ENCODE data around the gene GABRG3. TPM values are rescaled to one million over a fixed set of nuclear protein-coding genes. Genes with fewer than 3 reads are reported as not detected.

The GABRG3 gene
- polyA plus RNA-seq, 1 donor (not counting 4 experiments of a cell fraction or from before 2014, with no cell fraction given): not detected

- Histone ChIP-seq H3K36me3 (ENCODE audit: control insufficient read depth in 2 of 2, extremely low read depth in 1 of 2, insufficient read depth in 2 of 2, low read length in 2 of 2) (no peaks in the 10 kb centered on the region), H3K27ac (ENCODE audit: control insufficient read depth, insufficient read depth, low read length) (no peak overlapping the region), H3K4me3 (ENCODE audit: control insufficient read depth in 2 of 3, extremely low read depth in 1 of 3, insufficient read depth in 2 of 3, low read depth in 1 of 3, low read length in 3 of 3) (no peak overlapping the region), H3K79me2 (ENCODE audit: control insufficient read depth, insufficient read depth, low read length) (no peaks in the 10 kb centered on the region), H3K27me3 (ENCODE audit: control insufficient read depth, extremely low read depth, insufficient read depth, low read length) (no peaks in the 10 kb centered on the region), H3K4me1 (ENCODE audit: control insufficient read depth, extremely low read depth, insufficient read depth, low read length) (no peaks in the 10 kb centered on the region), H2AFZ (ENCODE audit: control insufficient read depth, low read length) (no peak overlapping the region), H3K4me2 (ENCODE audit: control insufficient read depth, extremely low read depth, insufficient read depth, low read depth, low read length) (no peak overlapping the region), H4K20me1 (ENCODE audit: control insufficient read depth, extremely low read depth, insufficient read depth, low read length) (no peaks in the 10 kb centered on the region), H3K9me3 (ENCODE audit: control insufficient read depth, low read depth, low read length) (no peaks in the 10 kb centered on the region), H3K9me1 (ENCODE audit: control insufficient read depth, extremely low read depth, insufficient read depth, low read length) (no peaks in the 10 kb centered on the region), H3K9ac (ENCODE audit: control insufficient read depth, extremely low read depth, insufficient read depth, low read length) (no peak overlapping the region)
- DNase-seq (ENCODE audit: low read depth, low spot score) (no peak), FAIRE-seq (no peak)
- dilution Hi-C loops (cut with MboI; ENCODE audit: extremely low pct_ligation_motif_present, low sequenced_read_pairs): no loop called here
- no peak for TF ChIP-seq EZH2 (IDR thresholded peaks at IDR 0.05; ENCODE audit: low read length)
- no peak for TF ChIP-seq CTCF (optimal IDR thresholded peaks at IDR 0.05 in 1 of 3, IDR thresholded peaks at IDR 0.05 in 1 of 3, conservative IDR thresholded peaks at IDR 0.05 in 1 of 3; ENCODE audit: extremely low read depth in 1 of 3, insufficient read depth in 2 of 3, low read length in 3 of 3)
Observed at GRCh38 chr15:27201425-27201824, 230.4 kb downstream of the GABRG3 start.

GRCh38 chr15:27210176-27210575 is 239.2 kb downstream of the GABRG3 start:
- Histone ChIP-seq H3K4me2 (ENCODE audit: control insufficient read depth, extremely low read depth, insufficient read depth, low read depth, low read length) (no peak overlapping the region), H3K9me1 (ENCODE audit: control insufficient read depth, extremely low read depth, insufficient read depth, low read length) (no peaks in the 10 kb centered on the region), H3K4me1 (ENCODE audit: control insufficient read depth, extremely low read depth, insufficient read depth, low read length) (no peaks in the 10 kb centered on the region), H3K36me3 (ENCODE audit: control insufficient read depth in 2 of 2, extremely low read depth in 1 of 2, insufficient read depth in 2 of 2, low read length in 2 of 2) (no peaks in the 10 kb centered on the region), H3K4me3 (ENCODE audit: control insufficient read depth in 2 of 3, extremely low read depth in 1 of 3, insufficient read depth in 2 of 3, low read depth in 1 of 3, low read length in 3 of 3) (no peak overlapping the region), H3K9me3 (ENCODE audit: control insufficient read depth, low read depth, low read length) (peaks cover 2% of the 10 kb centered on the region), H4K20me1 (ENCODE audit: control insufficient read depth, extremely low read depth, insufficient read depth, low read length) (no peaks in the 10 kb centered on the region), H2AFZ (ENCODE audit: control insufficient read depth, low read length) (no peak overlapping the region), H3K27ac (ENCODE audit: control insufficient read depth, insufficient read depth, low read length) (no peak overlapping the region), H3K27me3 (ENCODE audit: control insufficient read depth, extremely low read depth, insufficient read depth, low read length) (no peaks in the 10 kb centered on the region), H3K9ac (ENCODE audit: control insufficient read depth, extremely low read depth, insufficient read depth, low read length) (no peak overlapping the region), H3K79me2 (ENCODE audit: control insufficient read depth, insufficient read depth, low read length) (no peaks in the 10 kb centered on the region)
- no peak for TF ChIP-seq CTCF (optimal IDR thresholded peaks at IDR 0.05 in 1 of 3, IDR thresholded peaks at IDR 0.05 in 1 of 3, conservative IDR thresholded peaks at IDR 0.05 in 1 of 3; ENCODE audit: extremely low read depth in 1 of 3, insufficient read depth in 2 of 3, low read length in 3 of 3)
- no peak for TF ChIP-seq EZH2 (IDR thresholded peaks at IDR 0.05; ENCODE audit: low read length)
- no peak for FAIRE-seq
- DNase-seq (ENCODE audit: low read depth, low spot score): no peak
- dilution Hi-C loops (cut with MboI; ENCODE audit: extremely low pct_ligation_motif_present, low sequenced_read_pairs): no loop called here
